Skeletal muscle tissue (tissue), 4 donors: ENCODE results near the gene SCD5. TPM values are rescaled to one million over a fixed set of nuclear protein-coding genes. Genes with fewer than 3 reads are reported as not detected.

Experiments
- H3K27ac ChIP-seq: one replicate; pipeline ENCODE4 v1.7.0; 2013; ENCODE audit warnings: mild to moderate bottlenecking, low read depth, low read length, inconsistent platforms
- H3K27me3 ChIP-seq, 3 donors: one replicate each; pipeline ENCODE4 v1.7.0; 2013; ENCODE audit warnings: low read length in 3 of 3; ENCODE audit not compliant: control insufficient read depth in 3 of 3, insufficient read depth in 3 of 3
- H3K36me3 ChIP-seq, 3 donors: one replicate each; pipeline ENCODE4 v1.7.0; 2013; ENCODE audit warnings: low read length in 3 of 3; ENCODE audit not compliant: control insufficient read depth in 3 of 3, insufficient read depth in 3 of 3
- H3K4me1 ChIP-seq, 3 donors: one replicate each; pipeline ENCODE4 v1.7.0; 2013; ENCODE audit warnings: low read length in 3 of 3, mild to moderate bottlenecking in 3 of 3; ENCODE audit not compliant: control insufficient read depth in 3 of 3, insufficient read depth in 3 of 3
- H3K4me3 ChIP-seq, 3 donors: one replicate each; pipeline ENCODE4 v1.7.0; 2013; ENCODE audit warnings: low read length in 3 of 3
- H3K9ac ChIP-seq, 3 donors: one replicate each; pipeline ENCODE4 v1.7.0; 2013; ENCODE audit warnings: low read length in 3 of 3, mild to moderate bottlenecking in 3 of 3, moderate library complexity in 2 of 3, low read depth in 1 of 3
- H3K9me3 ChIP-seq, 3 donors: one replicate each; pipeline ENCODE4 v1.7.0; 2013; ENCODE audit warnings: low read length in 3 of 3; ENCODE audit not compliant: control insufficient read depth in 3 of 3
- total RNA-seq: library from RNA; depleted of rRNA; stranded (reverse); fragments of >200 nt; gene quantifications from one replicate; pipeline ENCODE4 v1.2.3, GENCODE V29; 2014
- donor health status: Osteomylitis.

Gene SCD5
- total RNA-seq, 1 donor from 2014 or later = 9.4 TPM

DNA sequence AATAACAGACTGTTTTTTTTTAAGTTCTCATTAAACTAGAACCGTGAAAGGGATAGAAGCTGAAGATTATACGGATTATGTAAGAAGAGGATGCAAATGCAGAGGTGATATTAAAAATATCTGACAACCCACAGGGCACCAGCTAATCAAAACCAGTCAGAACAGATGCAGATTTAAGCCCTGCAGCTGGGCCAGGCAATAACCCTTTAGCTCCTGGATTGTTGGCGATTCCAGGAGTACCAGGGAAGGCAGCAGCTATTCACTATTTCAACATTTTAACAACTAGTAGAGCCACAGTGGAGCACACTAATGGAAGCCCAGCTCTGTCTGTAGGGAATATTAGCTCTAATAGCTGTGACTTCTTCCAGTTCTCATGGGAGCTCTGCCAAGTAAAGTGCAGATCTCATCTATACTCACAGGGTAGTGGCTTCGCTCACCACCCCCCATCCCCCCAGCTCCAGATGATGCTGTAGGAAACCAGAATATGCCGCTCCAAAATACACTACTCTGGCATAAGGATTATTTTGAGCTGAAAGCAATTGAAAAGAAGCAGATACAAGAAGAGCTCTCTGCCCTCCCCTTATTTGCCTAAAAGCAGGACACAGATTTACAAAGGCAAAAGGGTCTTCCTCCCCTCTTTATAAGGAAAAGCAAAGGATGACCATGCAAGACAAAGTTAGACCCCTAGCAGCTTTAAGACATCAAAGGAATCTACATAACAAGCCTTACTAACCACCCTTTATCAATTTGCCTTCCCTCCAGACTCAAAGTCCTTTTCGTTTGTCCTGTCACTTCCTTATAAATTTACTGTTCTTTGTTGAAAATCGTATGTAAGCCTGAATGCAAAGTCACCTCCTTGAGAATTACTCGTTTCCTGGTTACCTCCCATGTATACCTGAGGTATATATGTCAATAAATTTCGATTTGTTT is 13.7 kb downstream of the SCD5 start:
- Histone ChIP-seq H3K9ac (no peak overlapping the region), H3K36me3 (no peaks in the 10 kb centered on the region), H3K4me1 (peaks cover 0 to 8% (median 0%) of the 10 kb centered on the region in 3 donors), H3K27me3 (peaks cover 0 to 2% (median 0%) of the 10 kb centered on the region in 3 donors), H3K9me3 (no peaks in the 10 kb centered on the region), H3K27ac (no peak overlapping the region), H3K4me3 (no peak overlapping the region)

DNA sequence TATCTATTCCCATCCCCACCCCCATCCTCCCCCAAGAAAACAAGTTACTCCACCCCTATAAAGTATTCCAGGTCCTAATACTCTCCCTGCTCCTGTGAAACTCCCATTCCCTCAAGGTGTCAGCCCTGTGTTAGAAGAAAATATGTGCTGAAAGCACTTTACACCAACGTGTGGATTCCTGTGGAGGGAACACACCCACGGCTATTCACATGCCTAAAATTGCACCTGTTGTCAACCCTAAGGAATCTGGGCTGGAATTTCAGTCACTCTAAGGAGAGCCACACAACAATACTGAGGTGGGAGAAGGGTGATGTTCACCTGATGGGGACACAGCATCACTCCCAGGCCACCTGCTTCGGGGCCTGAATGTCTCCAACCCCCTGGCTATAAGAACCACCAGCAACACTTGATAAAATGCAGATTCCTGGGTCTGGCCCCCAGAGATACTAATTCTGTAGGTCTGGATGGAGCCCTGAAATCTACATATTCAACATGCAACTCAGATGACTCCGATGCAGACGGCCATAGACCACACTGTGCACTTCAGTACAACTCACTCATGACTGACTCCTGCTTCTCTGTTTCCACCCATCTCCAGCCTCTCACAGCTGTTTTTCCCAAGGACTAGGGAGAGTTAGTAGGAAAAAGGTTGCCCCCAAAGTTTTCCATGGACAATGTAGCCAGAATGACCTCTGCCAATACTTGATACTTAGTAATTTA is 15.8 kb downstream of the SCD5 start:
- no peaks in the 10 kb centered on the region for H3K36me3 ChIP-seq
- H3K9me3 ChIP-seq = no peaks in the 10 kb centered on the region
- no peak overlapping the region for H3K4me3 ChIP-seq
- H3K27me3 ChIP-seq = no peaks in the 10 kb centered on the region
- H3K9ac ChIP-seq = no peak overlapping the region
- H3K4me1 ChIP-seq = peaks cover 0 to 8% (median 0%) of the 10 kb centered on the region in 3 donors
- no peak overlapping the region for H3K27ac ChIP-seq

DNA sequence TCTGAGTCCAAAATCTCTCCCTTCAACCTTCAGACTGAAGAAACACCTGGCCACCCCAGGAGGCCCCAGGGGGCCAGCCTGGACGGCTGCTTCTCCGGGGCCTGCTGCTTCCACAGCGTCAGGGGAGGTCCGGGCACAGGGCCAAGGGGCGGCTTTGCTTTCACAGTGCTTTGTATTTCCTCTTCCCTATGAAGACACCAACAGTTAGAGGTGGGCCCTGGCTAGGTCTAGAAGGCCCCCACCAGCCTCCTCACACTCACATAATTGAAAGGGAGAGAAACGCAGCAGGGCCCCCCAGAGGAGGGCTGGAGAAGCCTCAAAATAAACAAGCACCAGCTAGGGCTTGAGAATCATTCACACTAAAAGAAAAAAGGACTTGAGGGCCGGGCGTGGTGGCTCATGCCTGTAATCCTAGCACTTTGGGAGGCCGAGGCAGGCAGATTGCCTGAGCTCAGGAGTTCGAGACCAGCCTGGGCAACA is 17.8 kb downstream of the SCD5 start:
- H3K27ac ChIP-seq = no peak overlapping the region

GRCh38 chr4:82780170-82780751 is 18.3 kb downstream of the SCD5 start:
- no peaks in the 10 kb centered on the region for H3K36me3 ChIP-seq
- H3K9ac ChIP-seq = no peak overlapping the region
- no peaks in the 10 kb centered on the region for H3K27me3 ChIP-seq
- H3K27ac ChIP-seq = no peak overlapping the region
- H3K9me3 ChIP-seq = no peaks in the 10 kb centered on the region
- H3K4me3 ChIP-seq = no peak overlapping the region
- H3K4me1 ChIP-seq = peaks cover 0 to 8% (median 0%) of the 10 kb centered on the region in 3 donors

More for the DNA sequence above, 17.8 kb downstream of the SCD5 start:
- no peak overlapping the region for H3K4me3 ChIP-seq
- peaks cover 0 to 8% (median 0%) of the 10 kb centered on the region in 3 donors for H3K4me1 ChIP-seq
- no peak overlapping the region for H3K9ac ChIP-seq
- H3K36me3 ChIP-seq = no peaks in the 10 kb centered on the region
- H3K9me3 ChIP-seq = no peaks in the 10 kb centered on the region
- H3K27me3 ChIP-seq = no peaks in the 10 kb centered on the region

DNA sequence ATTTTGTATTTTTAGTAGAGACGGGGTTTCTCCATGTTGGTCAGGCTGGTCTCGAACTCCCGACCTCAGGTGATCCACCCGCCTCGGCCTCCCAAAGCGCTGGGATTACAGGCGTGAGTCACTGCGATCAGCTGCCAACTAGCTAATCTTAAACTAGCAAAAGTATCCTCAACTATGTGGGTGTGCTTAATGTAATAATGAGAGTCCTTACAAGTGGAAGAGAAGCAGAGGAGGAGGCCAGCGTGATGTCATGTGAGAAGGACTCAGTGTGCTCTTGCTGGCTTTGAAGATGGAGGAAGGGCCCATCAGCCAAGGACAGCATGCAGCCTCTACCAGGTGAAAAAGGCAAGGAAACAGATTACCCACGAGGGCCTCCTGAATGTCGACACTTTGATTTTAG is 19.6 kb downstream of the SCD5 start:
- H3K4me1 ChIP-seq = peaks cover 0 to 5% (median 0%) of the 10 kb centered on the region in 3 donors
- no peaks in the 10 kb centered on the region for H3K9me3 ChIP-seq
- no peak overlapping the region for H3K4me3 ChIP-seq
- H3K9ac ChIP-seq = no peak overlapping the region
- no peaks in the 10 kb centered on the region for H3K36me3 ChIP-seq
- no peaks in the 10 kb centered on the region for H3K27me3 ChIP-seq
- H3K27ac ChIP-seq = no peak overlapping the region

DNA sequence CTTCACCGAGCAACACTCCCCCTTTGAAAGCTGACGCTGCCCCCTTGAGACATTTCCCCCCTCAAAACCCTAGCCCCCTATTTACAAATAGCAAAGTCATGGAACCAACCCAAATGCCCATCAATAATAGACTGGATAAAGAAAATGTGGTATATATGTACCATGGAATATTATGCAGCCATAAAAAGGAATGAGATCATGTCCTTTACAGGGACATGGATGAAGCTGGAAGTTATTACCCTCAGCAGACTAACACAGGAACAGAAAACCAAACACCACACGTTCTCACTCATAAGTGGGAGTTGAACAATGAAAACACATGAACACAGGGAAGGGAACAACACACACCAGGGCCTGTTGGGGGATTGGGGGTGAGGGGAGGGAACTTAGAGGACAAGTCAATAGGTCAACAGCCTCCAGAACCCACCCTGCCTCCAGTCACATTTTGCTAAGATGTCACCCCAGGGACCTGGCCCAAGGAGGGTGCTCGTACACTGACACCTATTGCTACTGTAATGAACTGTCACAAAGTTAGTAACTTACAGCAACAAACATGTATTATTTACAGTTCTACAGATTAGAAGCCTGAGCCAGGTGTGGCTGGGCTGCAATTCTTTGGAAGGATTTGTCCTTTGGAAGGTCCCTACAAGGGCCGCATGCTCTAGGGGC is 20.6 kb downstream of the SCD5 start:
- Histone ChIP-seq H3K4me1 (peaks cover 0 to 5% (median 0%) of the 10 kb centered on the region in 3 donors), H3K9me3 (no peaks in the 10 kb centered on the region), H3K36me3 (no peaks in the 10 kb centered on the region), H3K27ac (no peak overlapping the region), H3K27me3 (no peaks in the 10 kb centered on the region), H3K4me3 (no peak overlapping the region), H3K9ac (no peak overlapping the region)

GRCh38 chr4:82776925-82777542 is 21.6 kb downstream of the SCD5 start:
- no peaks in the 10 kb centered on the region for H3K27me3 ChIP-seq
- H3K9me3 ChIP-seq = no peaks in the 10 kb centered on the region
- peaks cover 0 to 5% (median 0%) of the 10 kb centered on the region in 3 donors for H3K4me1 ChIP-seq

DNA sequence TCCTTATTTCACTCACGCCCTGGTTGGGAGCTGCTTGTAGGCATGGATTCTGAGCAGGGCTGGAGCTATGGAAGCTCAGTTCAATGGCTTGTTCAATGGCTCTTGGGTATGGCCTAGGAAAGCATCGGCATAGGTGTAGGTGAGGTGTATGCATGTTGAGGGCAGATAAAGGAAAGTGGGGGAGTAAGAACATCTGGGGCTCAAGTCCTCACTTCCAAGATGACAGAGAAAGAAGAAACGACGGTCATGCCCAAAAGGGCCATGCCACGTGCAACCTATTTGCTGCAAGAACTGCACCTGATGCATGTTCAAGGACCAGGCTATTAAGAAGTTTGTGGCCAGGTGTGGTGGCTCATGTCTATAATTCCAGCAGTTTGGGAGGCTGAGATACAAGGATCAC is 23.4 kb downstream of the SCD5 start:
- Histone ChIP-seq H3K9ac (no peak overlapping the region), H3K4me3 (no peak overlapping the region)

More at GRCh38 chr4:82776925-82777542, 21.6 kb downstream of the SCD5 start:
- Histone ChIP-seq H3K36me3 (no peaks in the 10 kb centered on the region), H3K27ac (no peak overlapping the region), H3K9ac (no peak overlapping the region), H3K4me3 (no peak overlapping the region)

GRCh38 chr4:82774711-82775171 is 23.9 kb downstream of the SCD5 start:
- no peaks in the 10 kb centered on the region for H3K27me3 ChIP-seq
- H3K9me3 ChIP-seq = no peaks in the 10 kb centered on the region
- H3K9ac ChIP-seq = no peak overlapping the region
- H3K4me3 ChIP-seq = no peak overlapping the region
- H3K36me3 ChIP-seq = no peaks in the 10 kb centered on the region
- no peak overlapping the region for H3K27ac ChIP-seq
- H3K4me1 ChIP-seq = no peaks in the 10 kb centered on the region

More for the DNA sequence above, 23.4 kb downstream of the SCD5 start:
- Histone ChIP-seq H3K9me3 (no peaks in the 10 kb centered on the region), H3K27ac (no peak overlapping the region), H3K4me1 (peaks cover 0 to under 1% (median 0%) of the 10 kb centered on the region in 3 donors), H3K27me3 (no peaks in the 10 kb centered on the region), H3K36me3 (no peaks in the 10 kb centered on the region)
